ENCODE results near the gene TGFB2. TPM values are rescaled to one million over a fixed set of nuclear protein-coding genes. Genes with fewer than 3 reads are reported as not detected.

TGFB2 gene
- total and polyA plus RNA-seq, 4 donors: 0.21 to 0.75 (median 0.41) TPM

DNA sequence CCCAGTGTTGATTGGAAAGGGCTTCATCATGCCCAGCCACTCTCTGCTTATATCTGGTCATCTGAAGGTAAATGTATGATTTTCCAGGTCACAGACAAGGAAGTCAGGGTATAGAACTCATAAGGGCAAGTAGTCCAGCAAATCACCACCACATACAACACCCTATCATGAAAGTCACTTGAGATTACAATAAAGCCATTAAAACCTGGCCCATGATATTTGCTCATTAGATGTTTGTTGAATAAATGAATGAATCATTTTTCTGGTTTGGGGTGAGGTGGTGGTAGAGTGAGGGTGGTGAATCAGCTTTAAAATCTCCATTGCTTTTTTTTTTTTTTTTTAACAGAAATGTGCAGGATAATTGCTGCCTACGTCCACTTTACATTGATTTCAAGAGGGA lies 91.9 kb downstream of the TGFB2 start:
- 88% methylated on average over 1 of the region's 1 CpG for WGBS
- TF ChIP-seq JUND (IDR thresholded peaks at IDR 0.05) (no peak), HNF4G (IDR thresholded peaks at IDR 0.05) (no peak), SP1 (IDR thresholded peaks at IDR 0.05) (no peak), FOXA2 (IDR thresholded peaks at IDR 0.05) (no peak), FOXA1 (IDR thresholded peaks at IDR 0.05) (no peak), GABPA (IDR thresholded peaks at IDR 0.05 in 1 of 2, conservative IDR thresholded peaks at IDR 0.05 in 1 of 2) (no peak), RAD21 (IDR thresholded peaks at IDR 0.05) (no peak), HNF4A (conservative IDR thresholded peaks at IDR 0.05) (no peak), YY1 (IDR thresholded peaks at IDR 0.05) (no peak), RXRA (IDR thresholded peaks at IDR 0.05) (no peak)
- TF ChIP-seq, protein P1, sequence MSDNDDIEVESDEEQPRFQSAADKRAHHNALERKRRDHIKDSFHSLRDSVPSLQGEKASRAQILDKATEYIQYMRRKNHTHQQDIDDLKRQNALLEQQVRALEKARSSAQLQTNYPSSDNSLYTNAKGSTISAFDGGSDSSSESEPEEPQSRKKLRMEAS (IDR thresholded peaks at IDR 0.05): no peak
- TF ChIP-seq, protein P2, sequence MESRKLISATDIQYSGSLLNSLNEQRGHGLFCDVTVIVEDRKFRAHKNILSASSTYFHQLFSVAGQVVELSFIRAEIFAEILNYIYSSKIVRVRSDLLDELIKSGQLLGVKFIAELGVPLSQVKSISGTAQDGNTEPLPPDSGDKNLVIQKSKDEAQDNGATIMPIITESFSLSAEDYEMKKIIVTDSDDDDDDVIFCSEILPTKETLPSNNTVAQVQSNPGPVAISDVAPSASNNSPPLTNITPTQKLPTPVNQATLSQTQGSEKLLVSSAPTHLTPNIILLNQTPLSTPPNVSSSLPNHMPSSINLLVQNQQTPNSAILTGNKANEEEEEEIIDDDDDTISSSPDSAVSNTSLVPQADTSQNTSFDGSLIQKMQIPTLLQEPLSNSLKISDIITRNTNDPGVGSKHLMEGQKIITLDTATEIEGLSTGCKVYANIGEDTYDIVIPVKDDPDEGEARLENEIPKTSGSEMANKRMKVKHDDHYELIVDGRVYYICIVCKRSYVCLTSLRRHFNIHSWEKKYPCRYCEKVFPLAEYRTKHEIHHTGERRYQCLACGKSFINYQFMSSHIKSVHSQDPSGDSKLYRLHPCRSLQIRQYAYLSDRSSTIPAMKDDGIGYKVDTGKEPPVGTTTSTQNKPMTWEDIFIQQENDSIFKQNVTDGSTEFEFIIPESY (IDR thresholded peaks at IDR 0.05): no peak
- TF ChIP-seq, protein P3, sequence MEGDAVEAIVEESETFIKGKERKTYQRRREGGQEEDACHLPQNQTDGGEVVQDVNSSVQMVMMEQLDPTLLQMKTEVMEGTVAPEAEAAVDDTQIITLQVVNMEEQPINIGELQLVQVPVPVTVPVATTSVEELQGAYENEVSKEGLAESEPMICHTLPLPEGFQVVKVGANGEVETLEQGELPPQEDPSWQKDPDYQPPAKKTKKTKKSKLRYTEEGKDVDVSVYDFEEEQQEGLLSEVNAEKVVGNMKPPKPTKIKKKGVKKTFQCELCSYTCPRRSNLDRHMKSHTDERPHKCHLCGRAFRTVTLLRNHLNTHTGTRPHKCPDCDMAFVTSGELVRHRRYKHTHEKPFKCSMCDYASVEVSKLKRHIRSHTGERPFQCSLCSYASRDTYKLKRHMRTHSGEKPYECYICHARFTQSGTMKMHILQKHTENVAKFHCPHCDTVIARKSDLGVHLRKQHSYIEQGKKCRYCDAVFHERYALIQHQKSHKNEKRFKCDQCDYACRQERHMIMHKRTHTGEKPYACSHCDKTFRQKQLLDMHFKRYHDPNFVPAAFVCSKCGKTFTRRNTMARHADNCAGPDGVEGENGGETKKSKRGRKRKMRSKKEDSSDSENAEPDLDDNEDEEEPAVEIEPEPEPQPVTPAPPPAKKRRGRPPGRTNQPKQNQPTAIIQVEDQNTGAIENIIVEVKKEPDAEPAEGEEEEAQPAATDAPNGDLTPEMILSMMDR (IDR thresholded peaks at IDR 0.05; ENCODE audit: low read depth, low read length, missing input control): no peak
- TF ChIP-seq, protein P4, sequence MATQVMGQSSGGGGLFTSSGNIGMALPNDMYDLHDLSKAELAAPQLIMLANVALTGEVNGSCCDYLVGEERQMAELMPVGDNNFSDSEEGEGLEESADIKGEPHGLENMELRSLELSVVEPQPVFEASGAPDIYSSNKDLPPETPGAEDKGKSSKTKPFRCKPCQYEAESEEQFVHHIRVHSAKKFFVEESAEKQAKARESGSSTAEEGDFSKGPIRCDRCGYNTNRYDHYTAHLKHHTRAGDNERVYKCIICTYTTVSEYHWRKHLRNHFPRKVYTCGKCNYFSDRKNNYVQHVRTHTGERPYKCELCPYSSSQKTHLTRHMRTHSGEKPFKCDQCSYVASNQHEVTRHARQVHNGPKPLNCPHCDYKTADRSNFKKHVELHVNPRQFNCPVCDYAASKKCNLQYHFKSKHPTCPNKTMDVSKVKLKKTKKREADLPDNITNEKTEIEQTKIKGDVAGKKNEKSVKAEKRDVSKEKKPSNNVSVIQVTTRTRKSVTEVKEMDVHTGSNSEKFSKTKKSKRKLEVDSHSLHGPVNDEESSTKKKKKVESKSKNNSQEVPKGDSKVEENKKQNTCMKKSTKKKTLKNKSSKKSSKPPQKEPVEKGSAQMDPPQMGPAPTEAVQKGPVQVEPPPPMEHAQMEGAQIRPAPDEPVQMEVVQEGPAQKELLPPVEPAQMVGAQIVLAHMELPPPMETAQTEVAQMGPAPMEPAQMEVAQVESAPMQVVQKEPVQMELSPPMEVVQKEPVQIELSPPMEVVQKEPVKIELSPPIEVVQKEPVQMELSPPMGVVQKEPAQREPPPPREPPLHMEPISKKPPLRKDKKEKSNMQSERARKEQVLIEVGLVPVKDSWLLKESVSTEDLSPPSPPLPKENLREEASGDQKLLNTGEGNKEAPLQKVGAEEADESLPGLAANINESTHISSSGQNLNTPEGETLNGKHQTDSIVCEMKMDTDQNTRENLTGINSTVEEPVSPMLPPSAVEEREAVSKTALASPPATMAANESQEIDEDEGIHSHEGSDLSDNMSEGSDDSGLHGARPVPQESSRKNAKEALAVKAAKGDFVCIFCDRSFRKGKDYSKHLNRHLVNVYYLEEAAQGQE (IDR thresholded peaks at IDR 0.05): no peak
- no peak overlapping the region for H3K4me3 ChIP-seq (ENCODE audit: low read depth in 1 of 3, low read length in 3 of 3)
- no peak overlapping the region for H3K9ac ChIP-seq (ENCODE audit: low read depth in 1 of 2, low read length in 2 of 2)
- no peak overlapping the region for H3K27ac ChIP-seq (ENCODE audit: low read depth in 1 of 2, low read length in 2 of 2)
- peaks cover 0 to 1% (median 0%) of the 10 kb centered on the region in 4 donors for H3K36me3 ChIP-seq (ENCODE audit: control insufficient read depth in 4 of 4, insufficient read depth in 3 of 4, low read depth in 1 of 4, low read length in 3 of 4)
- no peaks in the 10 kb centered on the region for H3K9me3 ChIP-seq (ENCODE audit: control insufficient read depth in 4 of 4, low read length in 3 of 4)
- no peaks in the 10 kb centered on the region for H3K4me1 ChIP-seq (ENCODE audit: control insufficient read depth in 4 of 4, insufficient read depth in 4 of 4, low read length in 3 of 4)
- DNase-seq (ENCODE audit: low spot score): no peak
- H3K27me3 ChIP-seq (ENCODE audit: control insufficient read depth in 4 of 4, insufficient read depth in 4 of 4, low read length in 3 of 4): no peaks in the 10 kb centered on the region

DNA sequence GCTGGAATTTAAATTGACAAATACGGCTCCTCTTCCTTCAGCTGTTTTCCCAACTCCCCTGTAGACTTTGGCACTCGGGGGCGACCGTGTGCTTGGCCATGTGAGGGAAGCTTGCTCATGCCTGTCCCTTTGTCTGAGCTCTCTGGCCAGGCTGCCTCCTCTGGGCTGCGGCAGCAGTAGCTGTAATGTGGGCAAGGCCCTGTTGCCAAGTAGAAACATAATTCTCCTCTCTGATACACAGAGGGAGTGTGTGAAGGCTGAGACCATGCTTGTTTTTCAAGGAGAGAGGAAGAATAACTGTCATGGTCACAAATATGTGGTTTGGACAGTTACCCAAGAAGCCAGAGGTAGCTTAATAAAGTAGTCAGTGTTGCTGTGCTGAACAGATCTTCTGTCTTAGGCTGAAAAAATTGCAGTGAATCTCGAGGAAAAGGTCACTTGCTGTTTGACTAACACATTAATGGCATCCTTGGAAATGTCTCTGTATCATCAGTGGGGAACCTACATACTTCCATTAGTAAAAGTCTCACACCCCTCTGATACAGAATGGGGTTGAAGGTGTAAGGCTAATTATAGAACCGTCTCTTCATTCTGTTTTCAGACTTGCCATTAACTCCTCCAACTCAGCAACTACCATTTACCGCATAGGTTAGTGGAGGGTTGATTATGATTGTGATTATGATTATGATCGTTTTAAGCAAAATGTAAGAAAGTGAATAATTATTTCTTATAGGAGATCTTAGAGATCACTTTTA lies 94.6 kb downstream of the TGFB2 start:
- no peak overlapping the region for H3K27ac ChIP-seq (ENCODE audit: low read depth in 1 of 2, low read length in 2 of 2)

More for the DNA sequence above, 94.6 kb downstream of the TGFB2 start:
- Histone ChIP-seq H3K9me3 (ENCODE audit: control insufficient read depth in 4 of 4, low read length in 3 of 4) (no peaks in the 10 kb centered on the region), H3K27me3 (ENCODE audit: control insufficient read depth in 4 of 4, insufficient read depth in 4 of 4, low read length in 3 of 4) (no peaks in the 10 kb centered on the region), H3K4me1 (ENCODE audit: control insufficient read depth in 4 of 4, insufficient read depth in 4 of 4, low read length in 3 of 4) (no peaks in the 10 kb centered on the region), H3K4me3 (ENCODE audit: low read depth in 1 of 3, low read length in 3 of 3) (no peak overlapping the region), H3K36me3 (ENCODE audit: control insufficient read depth in 4 of 4, insufficient read depth in 3 of 4, low read depth in 1 of 4, low read length in 3 of 4) (peaks cover 0 to 1% (median 0%) of the 10 kb centered on the region in 4 donors), H3K9ac (ENCODE audit: low read depth in 1 of 2, low read length in 2 of 2) (no peak overlapping the region)
- no peak for DNase-seq (ENCODE audit: low spot score)
- WGBS: 76% methylated on average over 9 of the region's 9 CpGs
- TF ChIP-seq RAD21 (IDR thresholded peaks at IDR 0.05) (no peak), FOXA2 (IDR thresholded peaks at IDR 0.05) (no peak), HNF4G (IDR thresholded peaks at IDR 0.05) (no peak), JUND (IDR thresholded peaks at IDR 0.05) (no peak), EGR1 (IDR thresholded peaks at IDR 0.05; ENCODE audit: low read depth in 2 of 2) (no peak), FOXA1 (IDR thresholded peaks at IDR 0.05) (no peak)
- TF ChIP-seq, protein P5, sequence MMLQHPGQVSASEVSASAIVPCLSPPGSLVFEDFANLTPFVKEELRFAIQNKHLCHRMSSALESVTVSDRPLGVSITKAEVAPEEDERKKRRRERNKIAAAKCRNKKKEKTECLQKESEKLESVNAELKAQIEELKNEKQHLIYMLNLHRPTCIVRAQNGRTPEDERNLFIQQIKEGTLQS (IDR thresholded peaks at IDR 0.05): no peak
- TF ChIP-seq, protein P3 (IDR thresholded peaks at IDR 0.05; ENCODE audit: low read depth, low read length, missing input control): no peak
- TF ChIP-seq, protein P2 (IDR thresholded peaks at IDR 0.05): no peak
- TF ChIP-seq, protein P1 (IDR thresholded peaks at IDR 0.05): no peak

All from liver (tissue), 9 donors.